ENCODE data around the gene KMO.

GRCh38 chr1:241641773-241642592, 109.8 kb downstream of the KMO start:
- TF ChIP-seq POLR2A (IDR thresholded peaks at IDR 0.05) (no peak), CTCF (IDR thresholded peaks at IDR 0.05) (no peak), POLR2AphosphoS5 (IDR thresholded peaks at IDR 0.05) (no peak)
